Activated naive CD4-positive, alpha-beta T cell treated with anti-CD3 and anti-CD28 coated beads, Interleukin-2, amount 50 U/mL, for 16 hours (primary cell): Measurements from ENCODE around the gene CLCN4.

Source experiments
- DNase-seq: peaks from one replicate; pipeline ENCODE4 v3.0.0-alpha.2; 2020

The CLCN4 gene

GRCh38 chrX:10246297-10246696 is 89.5 kb downstream of the CLCN4 start:
- no peak for DNase-seq

- no peak for DNase-seq
Measured at GRCh38 chrX:10246846-10247245, 90.1 kb downstream of the CLCN4 start.

GRCh38 chrX:10254739-10255138 is 98.0 kb downstream of the CLCN4 start:
- DNase-seq = no peak

GRCh38 chrX:10259716-10260115 is 102.9 kb downstream of the CLCN4 start:
- DNase-seq = no peak

GRCh38 chrX:10265775-10266174 is 109.0 kb downstream of the CLCN4 start:
- no peak for DNase-seq

- no peak for DNase-seq
Measured at GRCh38 chrX:10278716-10279115, 121.9 kb downstream of the CLCN4 start.

- DNase-seq = no peak
Measured at GRCh38 chrX:10280071-10280470, 123.3 kb downstream of the CLCN4 start.

- DNase-seq = no peak
Measured at GRCh38 chrX:10282490-10282889, 125.7 kb downstream of the CLCN4 start.

- no peak for DNase-seq
Measured at GRCh38 chrX:10286195-10286594, 129.4 kb downstream of the CLCN4 start.
